IgD-negative memory B cell (primary cell): ENCODE data around the gene CTAGE8. TPM values are rescaled to one million over a fixed set of nuclear protein-coding genes. Genes with fewer than 3 reads are reported as not detected.
A peak's percentile ranks its signal among the peaks of the same experiment; 100 is the strongest.
"Not testable (repeated sequence)": the region's sequence is repeated elsewhere in the genome, so short reads cannot be mapped to it uniquely, and the experiment has no call there.

Experiments
- H3K27ac Mint-ChIP-seq, 3 donors: one replicate each; pipeline ENCODE4 v1.8.0; 2020 to 2022; ENCODE audit warnings: mild to moderate bottlenecking in 3 of 3, mixed read lengths in 3 of 3, moderate library complexity in 1 of 3
- H3K27me3 Mint-ChIP-seq: one replicate; pipeline ENCODE4 v1.8.0; 2021; ENCODE audit warnings: mixed read lengths
- H3K36me3 Mint-ChIP-seq: one replicate; pipeline ENCODE4 v1.8.0; 2020; ENCODE audit warnings: mild to moderate bottlenecking, mixed read lengths
- H3K4me1 Mint-ChIP-seq, 3 donors: one replicate each; pipeline ENCODE4 v1.8.0; 2020 to 2022; ENCODE audit warnings: mixed read lengths in 3 of 3, mild to moderate bottlenecking in 1 of 3
- H3K4me3 Mint-ChIP-seq, 4 donors: one replicate each; pipeline ENCODE4 v1.8.0; 2020 to 2022; ENCODE audit warnings: mild to moderate bottlenecking in 4 of 4, mixed read lengths in 4 of 4, moderate library complexity in 3 of 4
- H3K9me3 Mint-ChIP-seq, 3 donors: one replicate each; pipeline ENCODE4 v1.8.0; 2020 to 2021; ENCODE audit warnings: mixed read lengths in 3 of 3, mild to moderate bottlenecking in 1 of 3
- polyA plus RNA-seq: library from polyadenylated mRNA; unstranded; fragments of 300-500 nt; fragmentation: Illumina TruSeq; gene quantifications from one replicate; pipeline ENCODE4 v1.2.3, GENCODE V29; 2021

CTAGE8 gene
- polyA plus RNA-seq, 1 donor from 2014 or later = 0.33 TPM

DNA sequence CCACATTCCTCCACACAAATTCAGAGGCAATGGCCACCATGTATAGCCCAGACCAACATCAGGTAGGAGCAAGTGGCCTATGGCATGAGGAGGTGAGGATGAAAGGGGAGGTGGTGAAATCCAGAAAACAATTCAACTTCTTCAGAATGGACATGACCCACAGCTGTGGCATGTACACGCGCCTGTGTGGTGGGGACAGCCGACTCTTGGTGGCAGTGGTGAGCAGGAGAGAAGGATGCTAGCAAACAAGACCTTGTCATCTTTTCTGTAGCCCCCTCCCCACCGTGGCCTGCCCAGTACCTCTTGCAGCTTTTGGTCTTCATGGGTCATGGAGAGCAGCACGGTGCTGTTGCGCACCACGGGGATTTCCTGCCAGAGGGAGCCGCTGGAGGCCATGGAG is 12.9 kb upstream of the CTAGE8 start:
- H3K27ac Mint-ChIP-seq, H3K36me3 Mint-ChIP-seq, H3K9me3 Mint-ChIP-seq, H3K4me3 Mint-ChIP-seq, H3K27me3 Mint-ChIP-seq, H3K4me1 Mint-ChIP-seq: not testable (repeated sequence)

DNA sequence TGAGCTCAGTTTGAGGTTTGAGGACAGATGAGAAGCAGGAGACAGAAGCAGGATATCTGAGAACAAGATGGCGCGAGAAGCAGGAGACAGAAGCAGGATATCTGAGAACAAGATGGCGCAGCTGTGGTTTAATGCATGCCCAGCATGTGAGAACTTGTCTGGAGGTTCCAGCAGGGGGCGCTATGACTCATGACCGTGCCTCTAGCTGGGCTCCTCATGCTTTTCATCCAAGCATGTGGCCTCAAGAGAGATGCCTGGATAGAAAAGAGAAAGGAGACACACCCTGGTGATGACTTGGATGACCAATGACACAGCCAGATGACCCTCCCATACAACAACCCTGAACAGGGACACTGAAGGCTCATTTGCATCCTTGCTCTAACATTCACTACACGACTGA is 10.9 kb upstream of the CTAGE8 start:
- H3K36me3 Mint-ChIP-seq, H3K27ac Mint-ChIP-seq, H3K27me3 Mint-ChIP-seq, H3K4me3 Mint-ChIP-seq, H3K4me1 Mint-ChIP-seq, H3K9me3 Mint-ChIP-seq: not testable (repeated sequence)

DNA sequence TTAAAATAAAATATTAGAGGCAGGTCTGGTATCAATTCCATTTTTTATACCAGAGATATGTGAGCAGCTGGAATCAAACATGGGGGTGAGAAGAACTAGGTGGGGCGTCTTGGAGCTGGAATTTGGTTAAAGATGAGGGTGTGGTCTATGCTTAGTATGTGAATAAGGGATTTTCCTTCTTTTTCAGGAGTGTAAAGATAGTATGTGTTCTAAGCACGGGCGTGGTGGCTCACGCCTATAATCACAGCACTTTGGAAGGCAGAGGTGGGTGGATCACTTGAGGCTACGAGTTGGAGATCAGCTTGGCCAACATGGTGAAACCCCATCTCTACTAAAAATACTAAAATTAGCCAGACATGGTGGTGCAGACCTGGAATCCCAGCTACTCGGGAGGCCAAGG is 6.2 kb upstream of the CTAGE8 start:
- H3K27ac Mint-ChIP-seq, H3K9me3 Mint-ChIP-seq, H3K36me3 Mint-ChIP-seq, H3K27me3 Mint-ChIP-seq, H3K4me1 Mint-ChIP-seq, H3K4me3 Mint-ChIP-seq: not testable (repeated sequence)

DNA sequence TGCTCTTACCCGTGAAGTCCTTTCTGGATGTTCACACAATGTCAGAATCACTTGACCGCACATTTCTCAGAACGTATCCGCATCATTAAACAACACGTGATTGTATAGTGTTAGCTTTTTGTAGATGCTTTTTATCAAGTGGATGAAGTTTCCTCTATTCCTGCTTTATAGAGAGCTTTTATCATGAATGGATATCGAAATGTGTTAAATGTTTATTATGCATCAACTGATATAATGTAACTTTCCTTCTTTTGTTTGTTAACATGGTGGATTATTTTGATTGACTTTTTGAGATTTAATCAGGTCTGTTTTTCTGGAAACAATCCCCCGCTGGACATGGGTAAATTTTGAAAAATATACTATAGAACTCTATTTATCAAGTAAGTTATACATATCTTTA is 4.4 kb downstream of the CTAGE8 start, which contains the start of gene OR2A7:
Gene OR2A7, minus strand, starts transcription at position 101 of the 400 bp plus-strand sequence. CDS start 5,164 bp downstream, outside the sequence.
- not testable (repeated sequence) for H3K36me3 Mint-ChIP-seq, H3K27me3 Mint-ChIP-seq, H3K27ac Mint-ChIP-seq

DNA sequence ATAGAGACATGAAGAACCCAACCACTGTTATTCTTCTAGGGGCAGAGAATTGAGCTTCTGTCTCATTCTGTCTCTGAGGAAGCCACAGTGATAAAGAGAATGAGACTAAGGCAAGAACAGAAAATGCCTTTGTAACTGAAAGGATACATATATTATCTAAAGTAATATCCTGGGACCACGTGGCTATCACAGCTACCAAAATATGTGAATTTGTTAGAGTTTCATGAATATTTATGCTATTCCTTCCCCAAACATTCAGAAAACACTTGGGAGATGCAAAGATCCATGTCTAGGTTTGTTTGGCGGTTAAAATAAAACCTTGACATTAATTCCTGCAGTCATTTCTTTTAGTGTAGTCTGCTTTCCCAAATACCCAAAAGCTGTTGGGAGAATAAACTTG is 7.0 kb downstream of the CTAGE8 start:
- H3K9me3 Mint-ChIP-seq, H3K36me3 Mint-ChIP-seq, H3K27me3 Mint-ChIP-seq, H3K4me1 Mint-ChIP-seq, H3K27ac Mint-ChIP-seq, H3K4me3 Mint-ChIP-seq: not testable (repeated sequence)

More for the DNA sequence above, 4.4 kb downstream of the CTAGE8 start, which contains the start of gene OR2A7:
- H3K9me3 Mint-ChIP-seq, H3K4me3 Mint-ChIP-seq, H3K4me1 Mint-ChIP-seq: not testable (repeated sequence)

DNA sequence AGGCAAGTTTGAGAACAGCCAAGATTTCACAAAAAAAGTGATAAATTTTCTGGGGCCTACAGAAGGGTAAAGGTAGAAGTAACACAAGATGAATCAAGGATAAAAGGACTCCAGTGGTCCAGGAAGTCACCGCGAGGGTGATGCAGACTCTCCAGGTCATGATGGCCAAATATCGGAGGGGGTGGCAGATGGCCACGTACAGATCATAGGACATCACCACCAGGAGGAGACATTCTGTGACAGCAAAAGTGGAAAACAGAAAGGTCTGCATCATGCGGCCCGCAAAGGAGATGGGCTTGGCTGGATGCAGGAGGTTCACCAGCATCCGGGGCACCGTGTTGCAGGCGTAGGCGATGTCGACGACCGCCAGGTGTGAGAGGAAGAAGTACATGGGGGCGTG is 10.0 kb downstream of the CTAGE8 start:
- H3K9me3 Mint-ChIP-seq, H3K36me3 Mint-ChIP-seq, H3K27me3 Mint-ChIP-seq, H3K27ac Mint-ChIP-seq, H3K4me1 Mint-ChIP-seq: not testable (repeated sequence)
- H3K4me3 Mint-ChIP-seq = peak overlapping the region in 1 of 4 donors; percentile 60

DNA sequence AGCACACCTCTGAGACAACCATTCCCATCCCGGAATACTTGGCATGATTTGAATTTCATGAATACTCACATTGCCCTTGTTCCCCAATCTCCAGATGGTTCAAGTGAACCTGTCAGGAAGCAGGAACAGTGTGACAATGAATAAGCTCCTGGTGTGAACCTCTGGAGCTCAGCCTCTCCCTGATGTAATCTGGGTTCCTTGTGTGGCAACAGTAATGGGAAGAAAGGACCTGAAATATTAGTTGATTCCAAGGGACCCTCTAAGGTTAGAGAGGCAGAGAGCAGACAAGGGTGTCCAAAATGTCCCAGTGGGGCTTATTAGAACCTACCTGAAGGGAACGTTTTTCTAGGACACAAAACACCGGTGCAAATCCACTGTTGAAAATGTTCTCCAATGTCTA is 13.0 kb downstream of the CTAGE8 start:
- H3K36me3 Mint-ChIP-seq = no peaks in the 10 kb centered on the region
- H3K4me3 Mint-ChIP-seq = no peak overlapping the region
- H3K4me1 Mint-ChIP-seq = no peaks in the 10 kb centered on the region
- H3K9me3 Mint-ChIP-seq = no peaks in the 10 kb centered on the region
- H3K27me3 Mint-ChIP-seq = peaks cover 3% of the 10 kb centered on the region
- H3K27ac Mint-ChIP-seq = no peak overlapping the region

DNA sequence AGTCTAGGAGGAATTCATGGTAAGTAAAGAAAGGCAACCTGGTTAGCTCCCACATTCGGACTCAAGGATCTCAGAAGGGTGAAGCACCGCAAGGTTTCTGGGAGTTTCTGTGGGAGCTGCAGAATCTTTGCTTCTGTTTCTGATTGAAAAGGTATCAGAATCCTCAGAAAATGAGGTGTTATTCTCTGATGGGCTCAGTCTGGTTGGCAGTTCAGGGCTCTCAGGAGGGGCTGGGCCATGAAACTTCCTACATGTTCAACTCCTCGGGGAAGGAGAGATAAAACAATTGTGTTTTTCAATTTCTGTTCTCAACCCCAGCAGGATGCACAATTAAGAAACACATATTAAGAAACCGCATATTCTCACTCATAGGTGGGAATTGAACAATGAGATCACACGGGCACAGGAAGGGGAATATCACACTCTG is 13.6 kb downstream of the CTAGE8 start:
- Mint-ChIP-seq H3K4me3 (no peak overlapping the region), H3K36me3 (no peaks in the 10 kb centered on the region), H3K27ac (no peak overlapping the region), H3K9me3 (no peaks in the 10 kb centered on the region), H3K27me3 (peaks cover 3% of the 10 kb centered on the region), H3K4me1 (no peaks in the 10 kb centered on the region)

DNA sequence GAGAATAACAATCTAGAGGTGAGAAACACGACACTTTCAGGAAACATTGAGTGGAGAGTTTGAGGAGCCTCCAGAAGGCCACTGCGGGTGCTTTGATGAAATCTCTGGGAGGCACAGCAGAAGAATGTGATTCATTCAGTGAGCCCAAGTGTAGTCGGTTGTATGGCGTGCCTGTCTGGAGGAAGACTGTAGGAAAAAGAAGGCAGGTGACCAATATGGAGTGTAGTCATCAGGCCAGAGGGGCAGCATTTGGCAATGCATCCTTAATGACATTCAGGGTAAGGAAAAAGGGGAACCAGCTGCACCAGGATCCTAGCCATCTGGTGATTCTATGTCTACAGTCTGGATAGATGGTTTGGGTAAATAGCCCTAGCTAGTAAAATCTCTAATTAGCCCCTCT is 16.8 kb downstream of the CTAGE8 start:
- H3K9me3 Mint-ChIP-seq, H3K36me3 Mint-ChIP-seq, H3K27ac Mint-ChIP-seq, H3K27me3 Mint-ChIP-seq, H3K4me1 Mint-ChIP-seq, H3K4me3 Mint-ChIP-seq: not testable (repeated sequence)

DNA sequence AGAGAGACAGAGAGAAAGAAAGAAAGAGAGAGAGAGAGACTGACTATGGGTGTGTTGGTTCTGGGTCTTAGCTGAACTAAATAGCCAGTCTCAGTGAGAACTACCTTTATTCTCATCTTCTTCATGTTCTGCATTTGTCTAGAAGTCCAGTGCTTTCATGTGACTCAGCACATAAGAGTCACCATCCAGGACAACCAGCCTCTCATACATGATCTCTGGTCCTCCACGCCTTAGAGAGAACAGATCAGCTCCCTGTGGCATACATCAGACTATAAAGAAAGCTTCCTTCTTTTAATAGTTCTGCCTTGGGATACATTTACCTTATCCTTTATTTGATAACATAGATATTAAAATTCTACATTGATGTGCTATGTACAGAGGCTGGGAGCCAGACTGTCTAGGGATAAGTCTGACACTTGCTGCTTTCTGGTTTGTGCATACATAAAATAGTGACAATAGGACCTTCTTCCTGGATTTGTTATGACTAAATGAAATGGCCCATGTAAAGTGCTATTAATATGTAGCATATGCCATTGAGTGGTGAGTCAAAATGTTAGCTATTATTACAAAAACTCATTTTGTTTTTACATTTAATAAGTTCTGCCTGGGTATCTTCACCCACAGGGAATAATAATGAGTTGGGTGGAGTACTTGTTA is 21.3 kb downstream of the CTAGE8 start:
- not testable (repeated sequence) for H3K4me1 Mint-ChIP-seq, H3K4me3 Mint-ChIP-seq, H3K27ac Mint-ChIP-seq, H3K36me3 Mint-ChIP-seq, H3K9me3 Mint-ChIP-seq, H3K27me3 Mint-ChIP-seq

DNA sequence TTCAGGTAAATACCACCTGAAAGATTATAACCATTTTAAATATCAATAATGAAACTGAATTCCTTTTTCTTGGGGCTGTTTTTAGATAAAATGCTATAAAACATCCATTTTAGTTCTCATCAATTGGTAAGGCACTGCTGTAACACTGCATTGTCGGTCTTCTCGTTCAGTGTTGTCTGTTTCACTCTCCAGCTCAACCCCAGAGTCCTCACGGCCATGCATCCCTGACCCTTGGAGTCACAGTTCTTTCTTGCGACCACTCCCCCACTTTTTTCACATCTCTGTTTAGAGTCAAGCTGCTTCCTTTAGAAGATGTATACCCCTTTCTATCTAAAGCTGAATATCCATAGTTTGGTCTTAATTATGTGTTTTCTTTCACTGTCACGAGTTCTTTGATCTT is 22.1 kb downstream of the CTAGE8 start:
- not testable (repeated sequence) for H3K4me3 Mint-ChIP-seq, H3K27ac Mint-ChIP-seq, H3K9me3 Mint-ChIP-seq, H3K27me3 Mint-ChIP-seq, H3K36me3 Mint-ChIP-seq, H3K4me1 Mint-ChIP-seq

DNA sequence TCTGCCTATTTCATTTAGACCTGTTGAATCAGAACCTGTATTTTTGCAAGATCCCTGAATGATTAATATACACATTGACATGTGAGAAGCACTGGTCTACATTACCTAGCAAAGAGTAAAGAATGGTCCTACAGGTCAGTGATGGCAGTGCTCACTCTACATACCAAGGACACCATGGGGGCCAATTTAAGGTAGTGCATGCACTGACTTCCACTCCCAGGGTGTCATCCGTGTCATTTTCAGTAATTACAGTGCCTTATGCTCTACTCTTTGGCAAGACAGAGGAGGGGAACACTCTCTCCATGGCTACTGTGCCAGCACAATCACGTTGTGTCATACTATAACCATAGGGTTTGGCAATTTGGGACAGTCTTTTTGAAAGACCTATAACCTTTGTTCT is 23.7 kb downstream of the CTAGE8 start:
- H3K27me3 Mint-ChIP-seq, H3K4me3 Mint-ChIP-seq, H3K27ac Mint-ChIP-seq, H3K9me3 Mint-ChIP-seq, H3K36me3 Mint-ChIP-seq, H3K4me1 Mint-ChIP-seq: not testable (repeated sequence)

DNA sequence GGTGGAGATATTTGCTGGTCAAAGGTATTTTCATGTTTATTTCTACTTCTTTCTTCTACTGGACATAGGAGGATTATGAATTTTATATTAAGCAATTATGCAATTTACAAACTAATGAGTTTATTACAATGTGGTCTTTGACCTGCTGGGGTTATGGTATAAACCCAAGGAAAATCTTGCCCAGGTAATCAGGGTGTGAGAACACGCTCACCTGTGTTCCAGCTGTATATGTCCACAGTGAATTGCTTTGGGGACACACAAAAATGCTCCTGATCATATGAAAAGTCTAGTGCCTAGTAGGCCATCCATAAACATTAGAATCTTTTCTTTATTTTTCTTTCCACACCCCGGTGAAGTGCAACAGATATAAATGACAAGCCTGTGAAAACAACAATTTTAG is 29.7 kb downstream of the CTAGE8 start, which contains the start of gene OR2A42:
Gene OR2A42, minus strand, starts transcription at position 241 of the 400 bp plus-strand sequence. CDS start 6,762 bp downstream, outside the sequence.
- H3K27me3 Mint-ChIP-seq, H3K9me3 Mint-ChIP-seq, H3K4me1 Mint-ChIP-seq, H3K27ac Mint-ChIP-seq, H3K4me3 Mint-ChIP-seq, H3K36me3 Mint-ChIP-seq: not testable (repeated sequence)

DNA sequence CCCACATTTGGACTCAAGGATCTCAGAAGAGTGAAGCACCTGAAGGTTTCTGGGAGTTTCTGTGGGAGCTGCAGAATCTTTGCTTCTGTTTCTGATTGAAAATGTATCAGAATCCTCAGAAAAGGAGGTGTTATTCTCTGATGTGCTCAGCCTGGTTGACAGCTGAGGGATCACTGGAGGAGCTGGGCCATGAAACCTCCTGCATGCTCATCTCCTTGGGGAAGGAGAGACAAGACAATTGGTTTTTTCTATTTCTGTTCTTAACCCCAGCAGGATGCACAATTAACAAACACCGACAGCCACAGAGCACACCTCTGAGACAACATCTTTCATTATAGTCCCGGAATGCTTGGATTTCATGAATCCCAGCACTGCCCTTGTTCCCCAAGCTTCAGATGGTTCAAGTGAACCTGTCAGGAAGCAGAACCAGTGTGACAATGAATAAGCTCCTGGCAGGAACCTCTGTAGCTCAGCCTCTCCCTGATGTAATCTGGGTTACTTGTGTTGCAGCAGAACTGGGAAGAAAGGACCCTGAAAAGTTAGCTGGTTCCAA is 30.5 kb downstream of the CTAGE8 start:
- H3K27me3 Mint-ChIP-seq, H3K4me1 Mint-ChIP-seq, H3K9me3 Mint-ChIP-seq, H3K36me3 Mint-ChIP-seq, H3K4me3 Mint-ChIP-seq, H3K27ac Mint-ChIP-seq: not testable (repeated sequence)

DNA sequence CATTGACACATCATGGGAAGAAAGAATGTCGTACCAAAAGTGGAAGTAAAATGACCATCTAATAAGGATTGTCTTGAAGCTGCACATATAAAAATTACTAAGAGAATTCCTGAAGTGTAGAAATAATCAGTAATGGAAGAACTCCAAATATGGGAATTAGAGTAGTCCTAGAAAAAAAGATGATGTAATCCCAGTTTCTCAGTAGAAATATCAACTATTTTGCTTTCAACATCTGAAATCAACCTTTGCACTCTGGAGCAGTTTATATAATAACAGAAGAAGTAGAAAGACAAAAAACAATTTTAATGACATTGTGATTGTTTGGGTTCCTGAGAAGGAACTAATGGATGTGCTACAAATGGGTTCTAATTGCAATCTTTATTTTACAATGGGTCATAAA is 36.0 kb downstream of the CTAGE8 start:
- not testable (repeated sequence) for H3K9me3 Mint-ChIP-seq, H3K36me3 Mint-ChIP-seq, H3K27ac Mint-ChIP-seq, H3K27me3 Mint-ChIP-seq, H3K4me3 Mint-ChIP-seq, H3K4me1 Mint-ChIP-seq

DNA sequence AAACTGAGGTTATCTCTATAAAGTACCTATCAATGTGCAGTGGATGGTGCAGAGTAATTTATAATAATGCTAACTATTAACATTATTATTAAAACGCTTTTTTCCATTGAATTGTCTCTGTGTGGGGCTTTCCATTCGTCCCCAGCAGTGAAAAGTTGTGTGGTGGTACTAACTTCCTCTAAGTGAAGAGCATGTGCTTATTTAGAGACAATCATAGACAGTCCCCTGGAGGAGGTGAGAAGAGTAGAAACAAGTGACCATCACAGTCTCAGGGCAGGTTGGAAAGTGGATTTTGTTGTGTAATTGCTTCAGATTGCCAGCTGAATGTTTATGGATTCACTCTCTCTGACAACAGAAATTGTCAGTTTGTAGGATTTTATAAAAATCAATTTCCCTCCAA is 38.1 kb downstream of the CTAGE8 start:
- not testable (repeated sequence) for H3K27ac Mint-ChIP-seq, H3K27me3 Mint-ChIP-seq, H3K4me3 Mint-ChIP-seq, H3K4me1 Mint-ChIP-seq, H3K9me3 Mint-ChIP-seq, H3K36me3 Mint-ChIP-seq

DNA sequence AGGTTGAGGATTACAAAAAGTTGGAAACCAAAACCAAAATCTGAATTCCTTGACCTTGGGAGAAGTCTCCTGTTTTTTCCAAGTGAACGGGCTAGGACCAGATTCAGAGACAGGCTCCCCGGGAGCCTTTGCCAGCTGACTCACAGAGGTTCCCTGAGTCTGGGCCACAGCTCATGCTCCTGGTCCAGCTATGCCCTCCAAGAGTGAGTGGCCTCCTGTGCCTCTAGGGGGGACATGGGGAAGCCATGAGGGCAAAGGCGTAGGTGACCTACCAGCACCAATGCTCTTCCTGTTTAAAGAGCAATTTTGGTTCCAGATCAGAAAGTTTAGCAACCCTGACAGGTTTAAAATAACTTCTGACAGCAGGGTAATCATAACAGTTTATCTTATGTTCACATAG is 40.3 kb downstream of the CTAGE8 start:
- H3K36me3 Mint-ChIP-seq, H3K9me3 Mint-ChIP-seq, H3K27me3 Mint-ChIP-seq, H3K4me1 Mint-ChIP-seq, H3K4me3 Mint-ChIP-seq, H3K27ac Mint-ChIP-seq: not testable (repeated sequence)
